Measurements from ENCODE around the gene TATDN2. TPM values are rescaled to one million over a fixed set of nuclear protein-coding genes. Genes with fewer than 3 reads are reported as not detected.

Gene TATDN2
- total RNA-seq, 1 experiment from 2014 or later = 30.4 TPM

GRCh38 chr3:10223676-10224639 is 24.3 kb upstream of the TATDN2 start:
- Histone ChIP-seq H3K4me1 (ENCODE audit: control insufficient read depth, insufficient read depth, low read length) (peaks cover 3% of the 10 kb centered on the region), H3K9me3 (ENCODE audit: control insufficient read depth, insufficient read depth, low read depth, low read length) (no peaks in the 10 kb centered on the region), H3K36me3 (ENCODE audit: control insufficient read depth, insufficient read depth, low read length) (no peaks in the 10 kb centered on the region; the same call in 1 of the 2 replicates), H3K4me3 (ENCODE audit: low read depth in 2 of 2, low read length in 2 of 2) (no peak overlapping the region), H3K27me3 (ENCODE audit: control insufficient read depth, insufficient read depth, low read length) (no peaks in the 10 kb centered on the region), H3K27ac (ENCODE audit: low read length) (peak overlapping the region; percentile 42; the same call in 1 of the 2 replicates)
- ChIA-PET CTCF (no interaction called here), POLR2A (interaction anchor here (0.6 kb wide), 2 partner anchors 18 to 33 kb away, joined by 3 read pairs; no protein-coding TSS in a partner anchor)
- ATAC-seq (no peak), DNase-seq (ENCODE audit: low read depth, low spot score) (no peak)
- in situ Hi-C loops (cut with HindIII; ENCODE audit: low pct_unique_long_range_greater_than_20kb, low sequenced_read_pairs) = no loop called here
- intact Hi-C loops (cut with micrococcal nuclease; ENCODE audit: unreplicated experiment) = loop anchor here (10.0 kb wide), 1 partner anchor 49 kb away; no protein-coding TSS in a partner anchor
- TF ChIP-seq POLR2AphosphoS5 (IDR thresholded peaks at IDR 0.05; ENCODE audit: low read depth, low read length) (no peak), SIN3A (IDR thresholded peaks at IDR 0.05; ENCODE audit: borderline replicate concordance, insufficient read depth, low read depth, low read length) (no peak), CTCF (IDR thresholded peaks at IDR 0.05) (no peak), TCF7L2 (IDR thresholded peaks at IDR 0.05; ENCODE audit: low read depth, low read length) (no peak), REST (IDR thresholded peaks at IDR 0.05; ENCODE audit: insufficient read depth in 1 of 2, low read depth in 2 of 2, low read length in 1 of 2) (no peak)
- no TSS peak for BruUV-seq (replicated peaks)

- ChIA-PET POLR2A (interaction anchor here (0.6 kb wide), 1 partner anchor 19 kb away, joined by 3 read pairs; no protein-coding TSS in a partner anchor), CTCF (no interaction called here)
- Histone ChIP-seq H3K27ac (ENCODE audit: low read length) (no peak overlapping the region), H3K4me1 (ENCODE audit: control insufficient read depth, insufficient read depth, low read length) (peaks cover 3% of the 10 kb centered on the region), H3K36me3 (ENCODE audit: control insufficient read depth, insufficient read depth, low read length) (no peaks in the 10 kb centered on the region; the same call in 1 of the 2 replicates), H3K27me3 (ENCODE audit: control insufficient read depth, insufficient read depth, low read length) (no peaks in the 10 kb centered on the region), H3K4me3 (ENCODE audit: low read depth in 2 of 2, low read length in 2 of 2) (no peak overlapping the region), H3K9me3 (ENCODE audit: control insufficient read depth, insufficient read depth, low read depth, low read length) (no peaks in the 10 kb centered on the region)
- in situ Hi-C loops (cut with HindIII; ENCODE audit: low pct_unique_long_range_greater_than_20kb, low sequenced_read_pairs) = no loop called here
- DNase-seq (ENCODE audit: low read depth, low spot score) (peak; percentile 60), ATAC-seq (peak; percentile 78)
- TF ChIP-seq CTCF (IDR thresholded peaks at IDR 0.05) (peak; percentile 77; the same call in 1 of the 2 replicates), REST (IDR thresholded peaks at IDR 0.05; ENCODE audit: insufficient read depth in 1 of 2, low read depth in 2 of 2, low read length in 1 of 2) (no peak)
- TSS peak; percentile 57 for BruUV-seq (replicated peaks)
- intact Hi-C loops (cut with micrococcal nuclease; ENCODE audit: unreplicated experiment) = loop anchor here (10.0 kb wide), 1 partner anchor 50 kb away; no protein-coding TSS in a partner anchor
Measured at GRCh38 chr3:10224794-10225665, 23.2 kb upstream of the TATDN2 start.
